Measurements from ENCODE around the gene ZNF680.
"Not testable (repeated sequence)": the region's sequence is repeated elsewhere in the genome, so short reads cannot be mapped to it uniquely, and the experiment has no call there.

Gene ZNF680

DNA sequence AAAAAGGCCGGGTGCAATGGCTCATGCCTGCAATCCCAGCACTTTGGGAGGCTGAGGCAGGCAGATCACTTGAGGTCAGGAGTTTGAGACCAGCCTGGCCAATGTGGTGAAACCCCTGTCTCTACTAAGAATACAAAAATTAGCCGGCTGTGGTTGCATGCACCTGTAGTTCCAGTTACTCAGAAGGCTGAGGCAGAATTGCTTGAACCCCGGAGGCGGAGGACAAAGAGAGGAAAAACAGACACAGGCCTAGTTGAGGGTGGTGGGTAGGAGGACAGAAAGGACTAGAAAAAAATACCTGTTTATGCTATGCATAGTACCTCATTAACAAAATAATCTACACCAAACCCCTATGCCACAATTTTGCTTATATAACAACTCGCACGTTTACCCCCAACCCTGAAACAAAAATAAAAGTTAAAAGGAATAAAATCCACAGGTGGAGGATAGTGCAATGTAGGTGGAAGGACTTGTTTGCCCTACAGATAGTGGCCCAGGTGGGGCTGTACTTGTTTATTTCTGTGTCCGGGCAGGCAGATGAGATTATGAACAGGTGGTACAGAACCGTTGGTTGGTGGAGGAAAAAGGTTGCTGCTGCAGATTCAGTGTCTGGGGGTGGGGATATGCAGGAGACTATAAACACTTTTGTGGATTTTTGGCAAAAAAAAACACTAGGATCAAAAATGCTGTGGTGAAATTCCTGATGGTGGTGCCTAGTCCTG lies 5.1 kb downstream of the ZNF680 start:
- WGBS, 2 donors (ENCODE audit: extremely low coverage in 2 of 2, insufficient read length in 2 of 2, insufficient replicate concordance in 1 of 2), result 100% methylated on average over 1 of the region's 8 CpGs; no CpG with 5 or more reads in 1 of the 2 donors
- no peak for DNase-seq (ENCODE audit: low spot score)
- no peak overlapping the region for H3K18ac ChIP-seq (ENCODE audit: low read length)
- no peak overlapping the region for H3K4me2 ChIP-seq (ENCODE audit: insufficient read depth, low read length, poor library complexity, severe bottlenecking)
- H2AFZ ChIP-seq (ENCODE audit: low read length), result no peak overlapping the region
- no peaks in the 10 kb centered on the region for H3K4me1 ChIP-seq (ENCODE audit: control insufficient read depth in 2 of 2, insufficient read depth in 1 of 2, low read depth in 1 of 2, low read length in 2 of 2)
- no peak overlapping the region for H2BK15ac ChIP-seq (ENCODE audit: low read length)
- no peak overlapping the region for H2BK5ac ChIP-seq (ENCODE audit: low read length)
- no peak overlapping the region for H2AK5ac ChIP-seq (ENCODE audit: low read depth, low read length)
- no peaks in the 10 kb centered on the region for H3K79me1 ChIP-seq (ENCODE audit: low read depth, low read length)
- no peak overlapping the region for H3K27ac ChIP-seq (replicated peaks; ENCODE audit: low read length)
- no peak overlapping the region for H3K9ac ChIP-seq (ENCODE audit: low read depth, low read length, poor library complexity)
- H4K91ac ChIP-seq (ENCODE audit: low read depth, low read length, poor library complexity), result no peak overlapping the region
- no peak overlapping the region for H3K4ac ChIP-seq (ENCODE audit: low read length)
- H3K9me3 ChIP-seq (replicated peaks in 1 of 2; ENCODE audit: control insufficient read depth in 2 of 2, insufficient read depth in 1 of 2, low read depth in 1 of 2, low read length in 2 of 2), result peaks cover 4 to 80% of the 10 kb centered on the region in 2 donors
- peaks cover 0 to 65% of the 10 kb centered on the region in 2 donors for H3K36me3 ChIP-seq (replicated peaks in 1 of 2; ENCODE audit: control insufficient read depth in 2 of 2, insufficient read depth in 2 of 2, low read length in 2 of 2)
- H3K27me3 ChIP-seq (ENCODE audit: control insufficient read depth in 3 of 3, insufficient read depth in 3 of 3, low read depth in 1 of 3, low read length in 3 of 3), result no peaks in the 10 kb centered on the region
- no peak overlapping the region for H3K14ac ChIP-seq (ENCODE audit: low read length)
- H4K8ac ChIP-seq (ENCODE audit: low read depth, low read length), result no peak overlapping the region
- H2BK12ac ChIP-seq (ENCODE audit: low read length), result no peak overlapping the region
- H3K23ac ChIP-seq (ENCODE audit: low read depth, low read length, poor library complexity), result no peak overlapping the region
- no peak overlapping the region for H3K4me3 ChIP-seq (ENCODE audit: low read length in 2 of 2)
- H2BK120ac ChIP-seq (ENCODE audit: low read depth, low read length), result no peak overlapping the region

DNA sequence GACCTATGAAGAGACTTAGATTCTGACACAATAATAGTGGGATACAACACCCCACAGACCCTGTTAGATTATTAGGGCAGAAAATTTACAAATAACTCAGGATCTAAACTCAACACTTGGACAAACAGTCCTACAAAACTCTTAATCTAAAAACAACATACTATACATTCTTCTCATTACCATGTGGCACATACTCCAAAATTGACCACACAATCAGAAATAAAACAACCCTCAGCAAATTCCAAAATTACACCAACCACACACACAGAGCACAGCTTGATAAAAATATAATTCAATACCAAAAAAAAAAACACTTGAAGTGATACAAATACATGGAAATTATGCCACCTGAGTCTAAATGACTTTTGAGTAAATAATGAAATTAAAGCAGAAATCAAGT lies 7.8 kb downstream of the ZNF680 start:
- no peak for DNase-seq (ENCODE audit: low spot score)
- no peak overlapping the region for H3K27ac ChIP-seq (replicated peaks; ENCODE audit: low read length)
- H3K4me2 ChIP-seq (ENCODE audit: insufficient read depth, low read length, poor library complexity, severe bottlenecking), result no peak overlapping the region
- peaks cover 0 to 77% of the 10 kb centered on the region in 2 donors for H3K36me3 ChIP-seq (replicated peaks in 1 of 2; ENCODE audit: control insufficient read depth in 2 of 2, insufficient read depth in 2 of 2, low read length in 2 of 2)
- H2BK120ac ChIP-seq (ENCODE audit: low read depth, low read length), result no peak overlapping the region
- no peak overlapping the region for H2BK5ac ChIP-seq (ENCODE audit: low read length)
- H2BK15ac ChIP-seq (ENCODE audit: low read length), result no peak overlapping the region
- no peaks in the 10 kb centered on the region for H3K27me3 ChIP-seq (ENCODE audit: control insufficient read depth in 3 of 3, insufficient read depth in 3 of 3, low read depth in 1 of 3, low read length in 3 of 3)
- H3K14ac ChIP-seq (ENCODE audit: low read length), result no peak overlapping the region
- no peak overlapping the region for H2AK5ac ChIP-seq (ENCODE audit: low read depth, low read length)
- no peak overlapping the region for H3K23ac ChIP-seq (ENCODE audit: low read depth, low read length, poor library complexity)
- H2BK12ac ChIP-seq (ENCODE audit: low read length), result no peak overlapping the region
- H3K9ac ChIP-seq (ENCODE audit: low read depth, low read length, poor library complexity), result no peak overlapping the region
- H4K8ac ChIP-seq (ENCODE audit: low read depth, low read length), result no peak overlapping the region
- peaks cover 8 to 91% of the 10 kb centered on the region in 2 donors for H3K9me3 ChIP-seq (replicated peaks in 1 of 2; ENCODE audit: control insufficient read depth in 2 of 2, insufficient read depth in 1 of 2, low read depth in 1 of 2, low read length in 2 of 2)
- H4K91ac ChIP-seq (ENCODE audit: low read depth, low read length, poor library complexity), result no peak overlapping the region
- H3K4ac ChIP-seq (ENCODE audit: low read length), result no peak overlapping the region
- no peaks in the 10 kb centered on the region for H3K79me1 ChIP-seq (ENCODE audit: low read depth, low read length)
- no peaks in the 10 kb centered on the region for H3K4me1 ChIP-seq (ENCODE audit: control insufficient read depth in 2 of 2, insufficient read depth in 1 of 2, low read depth in 1 of 2, low read length in 2 of 2)
- no peak overlapping the region for H3K4me3 ChIP-seq (ENCODE audit: low read length in 2 of 2)
- no peak overlapping the region for H3K18ac ChIP-seq (ENCODE audit: low read length)
- no peak overlapping the region for H2AFZ ChIP-seq (ENCODE audit: low read length)

DNA sequence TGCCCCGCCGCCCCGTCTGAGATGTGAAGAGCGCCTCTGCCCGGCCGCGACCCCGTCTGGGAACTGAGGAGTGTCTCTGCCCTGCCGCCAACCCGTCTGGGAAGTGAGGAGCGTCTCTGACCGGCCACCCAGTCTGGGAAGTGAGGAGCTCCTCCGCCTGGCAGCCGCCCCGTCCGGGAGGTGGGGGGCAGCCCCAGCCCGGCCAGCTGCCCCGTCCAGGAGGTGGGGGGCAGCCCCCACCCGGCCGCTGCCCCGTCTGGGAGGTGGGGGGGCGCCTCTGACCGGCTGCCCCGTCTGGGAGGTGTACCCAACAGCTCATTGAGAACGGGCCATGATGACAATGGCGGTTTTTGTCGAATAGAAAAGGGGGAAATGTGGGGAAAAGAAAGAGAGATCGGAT lies 8.7 kb downstream of the ZNF680 start:
- not testable (repeated sequence) for H2AFZ ChIP-seq (ENCODE audit: low read length); H3K9ac ChIP-seq (ENCODE audit: low read depth, low read length, poor library complexity); H3K27ac ChIP-seq (replicated peaks; ENCODE audit: low read length); H3K4me2 ChIP-seq (ENCODE audit: insufficient read depth, low read length, poor library complexity, severe bottlenecking); H4K8ac ChIP-seq (ENCODE audit: low read depth, low read length); H2BK120ac ChIP-seq (ENCODE audit: low read depth, low read length); H2BK15ac ChIP-seq (ENCODE audit: low read length); H3K4me1 ChIP-seq (ENCODE audit: control insufficient read depth in 2 of 2, insufficient read depth in 1 of 2, low read depth in 1 of 2, low read length in 2 of 2); H3K14ac ChIP-seq (ENCODE audit: low read length); H2AK5ac ChIP-seq (ENCODE audit: low read depth, low read length); H3K23ac ChIP-seq (ENCODE audit: low read depth, low read length, poor library complexity); H4K91ac ChIP-seq (ENCODE audit: low read depth, low read length, poor library complexity); H2BK12ac ChIP-seq (ENCODE audit: low read length); H3K4me3 ChIP-seq (ENCODE audit: low read length in 2 of 2); H3K4ac ChIP-seq (ENCODE audit: low read length); H3K79me1 ChIP-seq (ENCODE audit: low read depth, low read length); H3K27me3 ChIP-seq (ENCODE audit: control insufficient read depth in 3 of 3, insufficient read depth in 3 of 3, low read depth in 1 of 3, low read length in 3 of 3); H3K18ac ChIP-seq (ENCODE audit: low read length); DNase-seq (ENCODE audit: low spot score); H2BK5ac ChIP-seq (ENCODE audit: low read length)
- peaks cover 10 to 91% of the 10 kb centered on the region in 2 donors for H3K9me3 ChIP-seq (replicated peaks in 1 of 2; ENCODE audit: control insufficient read depth in 2 of 2, insufficient read depth in 1 of 2, low read depth in 1 of 2, low read length in 2 of 2)
- WGBS, 2 donors (ENCODE audit: extremely low coverage in 2 of 2, insufficient read length in 2 of 2, insufficient replicate concordance in 1 of 2), result no CpG with 5 or more reads among the region's 28 CpGs
- H3K36me3 ChIP-seq (replicated peaks in 1 of 2; ENCODE audit: control insufficient read depth in 2 of 2, insufficient read depth in 2 of 2, low read length in 2 of 2), result peaks cover 0 to 77% of the 10 kb centered on the region in 2 donors

- H2BK15ac ChIP-seq (ENCODE audit: low read length), result no peak overlapping the region
- no peak overlapping the region for H3K4me3 ChIP-seq (ENCODE audit: low read length in 2 of 2)
- no peaks in the 10 kb centered on the region for H3K27me3 ChIP-seq (ENCODE audit: control insufficient read depth in 3 of 3, insufficient read depth in 3 of 3, low read depth in 1 of 3, low read length in 3 of 3)
- no peaks in the 10 kb centered on the region for H3K4me1 ChIP-seq (ENCODE audit: control insufficient read depth in 2 of 2, insufficient read depth in 1 of 2, low read depth in 1 of 2, low read length in 2 of 2)
- no peak overlapping the region for H4K91ac ChIP-seq (ENCODE audit: low read depth, low read length, poor library complexity)
- H3K9me3 ChIP-seq (replicated peaks in 1 of 2; ENCODE audit: control insufficient read depth in 2 of 2, insufficient read depth in 1 of 2, low read depth in 1 of 2, low read length in 2 of 2), result peaks cover 12 to 88% of the 10 kb centered on the region in 2 donors
- H2BK5ac ChIP-seq (ENCODE audit: low read length), result no peak overlapping the region
- no peak overlapping the region for H3K18ac ChIP-seq (ENCODE audit: low read length)
- DNase-seq (ENCODE audit: low spot score), result no peak
- H2AFZ ChIP-seq (ENCODE audit: low read length), result no peak overlapping the region
- no CpG with 5 or more reads among the region's 6 CpGs for whole genome bisulfite sequencing, 2 donors (ENCODE audit: extremely low coverage in 2 of 2, insufficient read length in 2 of 2, insufficient replicate concordance in 1 of 2)
- no peak overlapping the region for H3K4me2 ChIP-seq (ENCODE audit: insufficient read depth, low read length, poor library complexity, severe bottlenecking)
- H2BK120ac ChIP-seq (ENCODE audit: low read depth, low read length), result no peak overlapping the region
- no peak overlapping the region for H3K4ac ChIP-seq (ENCODE audit: low read length)
- H2AK5ac ChIP-seq (ENCODE audit: low read depth, low read length), result no peak overlapping the region
- peaks cover 1% of the 10 kb centered on the region for H3K79me1 ChIP-seq (ENCODE audit: low read depth, low read length)
- H3K9ac ChIP-seq (ENCODE audit: low read depth, low read length, poor library complexity), result no peak overlapping the region
- no peak overlapping the region for H3K23ac ChIP-seq (ENCODE audit: low read depth, low read length, poor library complexity)
- H2BK12ac ChIP-seq (ENCODE audit: low read length), result no peak overlapping the region
- no peak overlapping the region for H3K27ac ChIP-seq (replicated peaks; ENCODE audit: low read length)
- H3K36me3 ChIP-seq (replicated peaks in 1 of 2; ENCODE audit: control insufficient read depth in 2 of 2, insufficient read depth in 2 of 2, low read length in 2 of 2), result peaks cover 0 to 75% of the 10 kb centered on the region in 2 donors
- H4K8ac ChIP-seq (ENCODE audit: low read depth, low read length), result no peak overlapping the region
- no peak overlapping the region for H3K14ac ChIP-seq (ENCODE audit: low read length)
Observed at GRCh38 chr7:64551375-64552142, 11.3 kb downstream of the ZNF680 start.
